NCI-H82 treated with DMSO at 0.1 percent for 48 hours (cell line): Measurements from ENCODE around the gene DNAH8.
A peak's percentile ranks its signal among the peaks of the same experiment; 100 is the strongest.

Experiments
- DNase-seq: peaks from one replicate; lab custom pipeline; 2025; ENCODE audit not compliant: unreplicated experiment; lab: John Stamatoyannopoulos, UW

Gene DNAH8, protein sequence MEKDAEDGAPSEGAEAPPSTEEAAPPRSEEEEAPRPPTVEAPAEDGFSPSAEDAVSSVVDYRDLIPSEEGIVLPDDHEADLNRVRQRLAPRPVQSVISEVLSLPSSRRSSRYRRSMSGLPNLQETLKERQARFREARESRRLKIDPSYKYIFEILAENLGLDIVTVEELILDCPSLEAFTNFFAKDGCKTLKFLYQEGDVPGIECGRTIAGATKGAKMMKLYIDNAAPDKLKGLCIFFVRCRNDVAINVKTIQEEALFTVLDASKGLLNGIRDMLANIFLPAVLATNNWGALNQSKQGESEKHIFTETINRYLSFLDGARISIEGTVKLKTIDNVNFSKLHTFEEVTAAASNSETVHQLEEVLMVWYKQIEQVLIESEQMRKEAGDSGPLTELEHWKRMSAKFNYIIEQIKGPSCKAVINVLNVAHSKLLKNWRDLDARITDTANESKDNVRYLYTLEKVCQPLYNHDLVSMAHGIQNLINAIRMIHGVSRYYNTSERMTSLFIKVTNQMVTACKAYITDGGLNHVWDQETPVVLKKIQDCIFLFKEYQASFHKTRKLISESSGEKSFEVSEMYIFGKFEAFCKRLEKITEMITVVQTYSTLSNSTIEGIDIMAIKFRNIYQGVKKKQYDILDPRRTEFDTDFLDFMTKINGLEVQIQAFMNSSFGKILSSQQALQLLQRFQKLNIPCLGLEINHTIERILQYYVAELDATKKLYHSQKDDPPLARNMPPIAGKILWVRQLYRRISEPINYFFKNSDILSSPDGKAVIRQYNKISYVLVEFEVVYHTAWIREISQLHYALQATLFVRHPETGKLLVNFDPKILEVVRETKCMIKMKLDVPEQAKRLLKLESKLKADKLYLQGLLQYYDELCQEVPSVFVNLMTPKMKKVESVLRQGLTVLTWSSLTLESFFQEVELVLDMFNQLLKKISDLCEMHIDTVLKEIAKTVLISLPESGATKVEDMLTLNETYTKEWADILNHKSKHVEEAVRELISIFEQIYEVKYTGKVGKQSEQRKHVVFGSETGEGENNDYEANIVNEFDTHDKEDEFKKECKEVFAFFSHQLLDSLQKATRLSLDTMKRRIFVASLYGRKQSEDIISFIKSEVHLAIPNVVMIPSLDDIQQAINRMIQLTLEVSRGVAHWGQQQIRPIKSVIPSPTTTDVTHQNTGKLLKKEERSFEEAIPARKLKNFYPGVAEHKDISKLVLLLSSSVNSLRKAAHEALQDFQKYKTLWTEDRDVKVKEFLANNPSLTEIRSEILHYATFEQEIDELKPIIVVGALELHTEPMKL (N-terminal part only)

DNA sequence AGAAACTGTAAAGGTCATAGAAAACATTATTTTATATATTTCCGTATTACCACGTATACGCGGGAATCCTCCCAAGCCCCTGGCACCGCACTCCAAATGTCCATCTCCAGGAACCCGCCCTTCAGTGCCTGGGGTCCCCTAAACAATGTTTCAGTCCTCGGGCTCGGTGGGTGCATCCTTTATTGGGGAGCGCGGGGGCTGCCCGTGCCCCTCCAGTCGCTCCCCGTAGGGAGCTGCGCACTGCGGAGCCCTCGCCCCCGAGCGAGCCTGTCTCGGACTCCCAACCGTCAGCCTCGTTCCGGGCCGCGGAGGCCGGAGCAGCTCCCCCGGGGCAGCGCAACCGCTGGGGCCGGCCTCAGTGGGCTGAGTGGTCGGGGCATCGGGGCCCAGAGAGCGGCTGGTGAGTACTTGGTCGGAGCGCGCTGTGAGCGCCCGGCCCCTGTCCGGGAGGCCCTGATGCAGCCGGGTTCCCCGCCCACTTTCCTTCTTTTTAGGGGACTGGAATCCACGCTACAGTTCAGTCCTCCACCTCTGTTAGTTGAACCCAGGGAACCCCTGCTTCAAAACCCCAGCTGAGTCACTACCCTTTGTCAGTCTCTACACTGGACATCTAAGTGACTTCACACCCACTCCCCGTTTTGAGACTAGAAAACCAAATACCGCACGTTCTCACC is at the start of gene DNAH8:
DNAH8 (plus strand) TSS at position 296 of the 674 bp plus-strand sequence. CDS start 7,499 bp downstream, outside the sequence.
- DNase-seq: no peak

DNA sequence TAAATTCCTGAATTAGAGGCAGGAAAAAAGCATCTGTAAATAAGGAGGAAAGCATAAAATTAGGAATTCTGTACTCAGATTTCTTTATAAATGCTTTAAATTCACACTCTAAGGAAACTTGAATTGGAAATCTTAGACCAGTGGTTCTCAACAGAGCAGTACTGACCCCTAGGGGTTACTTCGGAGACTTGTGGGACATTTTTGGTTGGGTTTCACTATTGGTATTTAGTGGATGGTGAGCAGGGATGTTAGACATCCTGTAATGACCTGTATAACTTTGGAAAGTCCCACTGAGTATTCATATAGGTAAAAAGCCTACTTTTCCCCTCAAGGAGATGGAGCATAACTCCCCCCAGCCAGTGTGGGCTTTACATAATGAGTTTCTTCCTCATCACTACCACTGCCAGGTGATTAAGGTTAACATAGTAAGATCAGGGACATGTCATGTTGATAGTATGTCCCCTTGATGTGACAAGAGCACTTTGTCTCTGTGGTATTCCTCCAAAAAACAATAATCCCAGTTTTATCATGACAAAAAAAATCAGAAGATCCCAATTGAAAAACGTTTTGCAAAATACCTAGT is 43.1 kb upstream of the DNAH8 start:
- DNase-seq: peak; percentile 18

DNA sequence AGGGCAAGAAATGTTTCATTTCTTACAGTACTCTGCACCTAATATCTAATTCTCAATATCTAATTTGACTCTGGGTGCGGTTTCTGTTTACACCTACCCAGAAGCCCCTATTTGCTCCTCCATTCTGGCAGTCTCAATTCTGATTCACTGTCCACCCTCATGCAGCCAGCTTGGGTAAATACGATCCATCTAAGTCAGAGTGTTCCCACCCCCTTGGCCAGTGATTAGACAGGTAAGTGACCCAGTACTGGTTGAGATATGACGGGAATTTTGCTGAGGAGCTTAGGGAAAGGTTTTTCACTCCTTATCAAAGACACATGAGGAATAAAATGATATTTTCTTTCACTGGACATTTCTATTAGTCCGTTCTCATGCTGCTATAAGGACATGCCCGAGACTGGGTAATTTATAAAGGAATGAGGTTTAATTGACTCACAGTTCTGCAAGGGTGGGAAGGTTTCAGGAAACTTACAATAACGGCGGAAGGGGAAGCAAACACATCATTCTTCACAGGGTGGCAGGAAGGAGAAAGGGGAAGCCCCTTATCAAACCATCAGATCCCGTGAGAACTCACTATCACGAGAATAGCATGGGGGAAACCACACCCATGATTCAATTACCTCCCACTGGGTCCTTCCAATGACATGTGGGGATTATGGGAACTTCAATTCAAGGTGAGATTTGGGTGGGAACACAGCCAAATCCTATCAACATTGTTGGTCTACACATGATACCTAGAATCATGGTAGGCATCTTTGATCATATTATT is 41.5 kb upstream of the DNAH8 start:
- DNase-seq: no peak

DNA sequence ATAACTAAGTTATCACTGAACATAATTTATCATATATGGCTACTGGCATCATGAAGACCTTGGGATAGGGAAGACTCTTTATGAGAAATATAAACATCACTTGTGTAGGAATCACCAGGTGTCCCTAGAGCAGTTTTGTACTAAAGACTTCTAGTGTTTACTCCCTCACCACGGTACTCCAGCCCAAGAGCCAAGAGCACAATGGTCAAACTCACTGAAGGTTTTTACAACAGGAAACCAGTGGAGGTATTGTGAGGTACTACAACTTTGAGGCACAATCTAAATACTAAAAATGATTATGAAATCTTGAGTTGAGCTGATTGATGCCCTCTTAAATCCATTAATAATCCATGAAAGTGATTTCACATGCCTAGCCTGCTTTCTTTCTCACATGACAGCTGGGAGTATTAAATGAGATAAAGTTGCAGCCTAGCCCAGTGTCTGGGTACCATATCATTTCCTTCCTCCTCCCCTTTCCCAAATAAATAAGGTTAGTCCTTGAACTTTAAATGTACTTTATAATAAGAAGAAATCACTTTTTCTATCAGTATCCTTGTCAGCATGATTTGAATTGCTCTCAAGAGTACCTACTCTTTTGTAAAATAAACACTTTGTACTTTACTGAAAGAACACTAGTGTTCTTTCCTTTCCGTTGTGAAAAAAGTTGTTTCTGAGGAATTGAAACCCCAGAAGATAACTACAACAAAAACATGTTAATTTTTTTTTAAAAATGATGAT is 38.7 kb upstream of the DNAH8 start:
- no peak for DNase-seq

DNA sequence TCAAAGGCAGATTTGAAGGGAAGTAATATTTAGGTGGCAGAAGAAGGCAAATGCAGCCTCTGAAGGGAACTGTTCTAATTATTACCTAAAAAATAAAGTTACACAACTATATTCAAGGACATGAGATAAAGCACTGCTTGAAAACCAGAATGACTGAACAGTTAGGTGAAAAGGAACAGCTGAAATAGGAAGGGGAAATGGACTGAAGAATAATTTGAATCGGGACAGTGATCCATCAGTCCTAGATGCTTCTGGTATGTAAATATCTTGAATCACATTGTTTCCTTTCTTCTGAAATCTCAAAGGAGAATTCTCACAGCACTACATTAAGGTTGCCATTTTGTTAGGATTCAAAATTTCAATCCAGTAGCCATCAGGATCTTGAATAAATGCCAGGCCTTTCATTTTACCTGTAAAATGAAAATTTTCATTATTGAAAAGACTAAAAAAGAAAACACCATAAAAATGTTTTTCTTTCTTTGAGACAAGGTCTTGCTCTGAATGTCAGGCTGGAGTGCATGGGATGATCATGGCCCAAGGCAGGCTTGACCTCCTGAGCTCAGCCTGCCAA is 38.1 kb upstream of the DNAH8 start:
- no peak for DNase-seq

DNA sequence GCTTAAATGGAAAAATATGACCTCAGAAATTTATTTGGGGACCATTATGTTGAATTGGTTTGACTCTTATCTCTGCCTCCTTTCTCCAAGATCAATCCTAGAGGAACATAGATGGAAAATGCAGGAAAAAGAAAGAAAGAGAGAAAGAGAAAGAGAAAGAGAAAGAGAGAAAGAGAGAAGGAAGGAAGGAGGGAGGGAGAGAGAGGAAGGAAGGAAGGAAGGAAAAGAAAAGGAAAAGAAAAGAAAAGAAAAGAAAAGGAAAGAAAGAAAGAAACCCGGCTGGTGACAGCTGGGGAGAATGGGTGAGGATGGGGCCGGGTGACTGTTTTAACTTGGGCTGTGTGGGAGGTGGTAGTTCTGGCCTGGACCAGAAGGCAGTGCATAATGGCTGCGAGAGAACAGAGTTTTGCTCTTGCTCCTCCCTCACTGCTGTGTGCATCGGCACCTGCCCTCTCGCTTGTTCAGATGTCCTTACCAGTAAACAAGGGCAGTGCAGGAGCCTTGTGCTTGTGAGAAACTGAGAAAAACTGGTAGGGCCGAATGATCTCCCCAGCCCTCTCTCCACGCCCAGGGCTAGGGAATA is 36.8 kb upstream of the DNAH8 start:
- no peak for DNase-seq

DNA sequence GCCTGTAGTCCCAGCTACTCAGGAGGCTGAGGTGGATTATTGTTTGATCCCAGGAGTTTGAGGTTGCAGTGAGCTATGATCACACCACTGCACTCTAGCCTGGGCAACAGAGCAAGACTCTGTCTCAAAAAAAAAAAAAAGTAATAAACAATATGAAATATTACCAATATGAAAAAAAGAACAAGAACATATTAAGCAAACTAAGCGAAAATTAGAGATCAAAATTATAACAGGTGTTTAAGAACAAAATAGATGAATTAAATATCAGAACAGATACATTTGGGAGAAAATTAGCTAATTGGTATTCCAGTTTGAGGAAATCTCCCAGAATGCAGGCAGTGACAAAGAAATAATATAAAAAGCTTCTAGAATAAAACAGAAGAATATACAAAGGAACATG is 35.4 kb upstream of the DNAH8 start:
- no peak for DNase-seq

DNA sequence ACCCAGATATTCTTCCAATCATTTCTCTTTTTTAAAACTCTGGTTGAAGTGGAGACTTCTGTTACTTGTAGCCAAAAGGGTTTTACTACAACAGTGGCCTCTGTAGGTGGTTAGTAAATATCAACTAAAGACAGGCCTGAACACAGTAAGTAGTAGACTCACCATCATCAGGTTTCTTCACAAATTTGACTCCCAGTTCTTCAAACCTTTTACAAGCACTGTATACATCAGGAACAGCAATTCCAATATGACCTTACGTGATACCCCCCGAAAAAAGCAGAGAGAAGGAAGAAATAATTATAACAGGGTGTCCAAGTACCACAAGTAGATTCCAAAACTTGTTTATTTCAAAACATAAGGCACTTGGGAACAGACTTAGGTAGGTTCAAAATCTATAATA is 33.3 kb upstream of the DNAH8 start:
- no peak for DNase-seq

DNA sequence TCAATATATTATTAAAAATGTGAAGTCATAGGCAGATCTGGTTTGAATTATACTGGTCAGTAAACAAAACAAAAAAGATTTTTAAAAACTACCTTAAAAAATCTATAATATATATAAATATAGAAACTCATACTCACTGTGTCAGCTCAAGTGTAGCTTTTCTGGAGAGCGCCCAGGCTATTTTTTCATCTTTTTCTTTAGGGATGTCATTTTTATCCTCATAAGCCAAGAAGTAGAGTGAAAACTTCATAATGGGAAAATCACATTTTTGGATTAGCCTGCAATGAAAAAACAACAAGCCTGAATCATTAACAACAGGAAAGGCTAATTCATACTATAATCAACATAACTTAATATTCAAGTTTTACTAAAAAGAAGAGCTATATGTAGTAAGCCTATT is 30.9 kb upstream of the DNAH8 start:
- DNase-seq: no peak

DNA sequence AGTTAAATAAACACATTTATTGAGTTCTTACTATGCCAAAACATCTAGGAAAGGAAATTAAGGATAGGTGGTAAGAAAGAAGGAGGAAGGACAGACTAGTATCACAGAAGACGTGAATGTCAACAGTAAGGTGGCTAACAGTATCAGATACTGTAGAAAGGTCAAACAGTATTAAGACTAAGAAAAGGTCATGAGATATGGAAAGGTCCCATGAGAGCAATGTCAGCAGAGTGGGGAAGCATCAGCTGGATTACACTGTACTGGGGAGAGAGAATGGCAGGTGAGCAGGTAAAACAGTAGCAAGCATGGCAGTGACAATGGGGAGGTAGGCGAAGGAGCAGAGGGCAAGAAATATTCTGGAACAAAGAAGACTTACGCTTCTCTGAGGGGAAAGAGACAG is 30.2 kb upstream of the DNAH8 start:
- no peak for DNase-seq

DNA sequence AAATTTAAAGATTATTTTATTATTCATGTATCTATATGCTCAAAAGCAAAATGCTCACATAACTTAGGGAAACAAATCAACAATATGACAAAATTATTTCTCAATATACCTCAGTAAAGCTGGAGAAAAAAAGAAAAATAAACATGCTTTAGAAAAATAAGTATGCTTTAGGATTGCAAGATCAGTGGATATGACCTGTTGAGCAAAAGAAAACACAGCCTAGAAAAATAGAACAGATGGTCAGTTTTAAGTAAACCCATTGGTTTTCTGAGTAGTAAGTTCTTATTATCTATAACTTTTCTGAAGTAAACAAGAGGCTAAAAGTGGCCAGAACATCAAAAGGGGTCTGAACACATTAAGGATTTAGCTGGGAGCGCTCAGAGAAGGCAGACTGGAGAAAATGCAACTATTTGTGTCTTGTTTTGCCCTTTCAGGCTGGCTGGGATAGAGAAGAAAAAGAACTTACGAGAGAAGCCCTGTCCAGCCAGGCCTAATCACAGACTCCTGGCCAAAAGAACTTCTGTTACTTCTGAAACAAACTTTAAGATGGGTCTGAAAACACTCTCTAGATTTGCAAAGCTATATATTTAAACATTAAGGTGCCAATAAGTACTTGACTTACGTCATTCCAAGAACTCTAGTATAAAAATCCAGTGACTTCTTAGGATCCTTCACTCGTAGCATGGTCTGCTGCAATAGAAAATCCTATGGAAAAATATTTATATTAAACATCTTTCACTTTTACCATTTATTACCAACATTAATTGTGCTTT is 28.7 kb upstream of the DNAH8 start:
- DNase-seq: no peak

DNA sequence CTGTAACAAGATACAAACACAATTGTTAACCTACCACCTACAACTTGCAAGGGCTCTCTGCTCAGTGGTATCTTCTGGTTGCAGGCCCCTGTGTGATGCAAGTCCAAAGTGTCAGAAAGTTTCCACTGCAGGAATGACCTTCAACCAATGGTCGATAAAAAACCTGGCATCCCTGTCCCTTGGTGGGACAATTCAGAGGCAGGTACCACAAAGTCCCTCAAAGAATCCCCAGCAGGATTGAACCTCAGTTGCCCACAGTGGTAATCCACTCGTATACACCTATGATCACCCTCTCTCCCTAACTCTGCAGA is 28.1 kb upstream of the DNAH8 start:
- DNase-seq: no peak

DNA sequence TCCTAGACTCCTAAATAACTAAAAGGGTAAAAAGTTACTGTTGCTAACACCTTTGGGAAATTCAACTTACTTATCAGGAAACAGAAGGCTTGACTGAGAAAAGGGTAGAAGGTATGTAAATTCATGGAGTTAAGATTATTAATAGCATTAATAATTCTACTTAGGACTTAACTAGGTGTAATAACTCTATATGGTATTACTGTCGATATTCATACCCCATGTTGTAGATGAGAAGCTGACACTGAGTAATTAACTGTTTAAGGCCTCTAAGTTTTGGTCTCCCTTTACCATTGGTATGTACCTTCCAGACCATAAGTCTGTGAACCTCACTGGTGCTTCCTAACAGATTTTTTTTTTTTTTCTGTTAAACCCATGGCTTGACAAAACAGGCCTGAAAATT is 27.6 kb upstream of the DNAH8 start:
- DNase-seq: no peak

DNA sequence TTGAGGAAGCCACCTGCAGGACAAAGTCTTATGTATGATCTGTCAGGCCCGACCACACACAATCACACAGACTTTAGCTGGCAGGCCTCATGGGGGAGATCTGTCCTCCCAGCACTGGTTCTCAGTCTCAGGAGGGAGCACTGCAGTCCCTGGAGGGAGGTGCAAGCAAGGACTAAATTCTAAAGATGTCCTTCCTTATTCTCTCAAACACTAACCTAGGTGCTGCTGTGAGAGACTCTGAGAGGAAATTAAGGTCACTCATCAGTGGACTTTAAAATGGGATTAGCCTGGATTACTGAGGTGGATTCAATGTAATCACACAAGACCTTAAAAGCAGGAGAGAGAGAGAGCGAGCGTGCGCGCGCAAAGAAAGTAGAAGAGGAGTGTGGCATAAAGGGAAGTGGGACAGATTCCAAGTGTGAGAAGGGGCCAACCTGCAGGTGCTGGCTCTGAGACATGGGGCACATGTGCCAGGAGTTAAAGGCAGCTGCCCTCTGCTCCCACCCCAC is 26.5 kb upstream of the DNAH8 start:
- peak; percentile 79 for DNase-seq

DNA sequence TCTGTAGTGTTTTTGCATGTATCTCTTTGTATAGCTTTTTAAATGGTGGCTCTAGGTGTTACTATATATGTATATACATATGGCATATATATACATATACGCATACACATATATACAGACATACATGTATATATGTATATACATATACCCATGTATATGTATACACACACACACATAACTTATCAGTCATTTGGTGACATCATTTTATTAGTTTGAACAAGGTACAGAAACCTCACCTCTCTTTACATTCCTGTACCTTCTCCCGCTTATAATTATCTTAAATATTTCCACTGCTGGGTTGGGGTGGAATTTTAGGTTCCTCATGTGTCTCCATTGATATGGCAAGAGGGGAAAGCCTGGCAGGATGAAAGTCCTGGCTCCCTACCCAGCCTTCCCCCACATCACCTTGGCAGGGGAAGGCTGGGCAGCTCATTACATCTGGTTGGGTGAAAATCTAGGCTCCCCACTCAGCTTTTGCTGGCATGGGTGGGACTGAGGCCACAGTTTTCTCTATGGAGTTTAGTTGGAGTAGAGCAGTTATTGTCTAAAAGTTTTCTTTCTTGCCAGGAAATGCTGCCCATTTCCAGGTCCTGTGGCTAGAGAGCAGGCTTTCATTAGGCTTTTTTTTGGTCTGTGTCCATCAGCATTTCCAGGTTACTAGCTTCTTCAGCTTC is 19.7 kb upstream of the DNAH8 start:
- DNase-seq: no peak

DNA sequence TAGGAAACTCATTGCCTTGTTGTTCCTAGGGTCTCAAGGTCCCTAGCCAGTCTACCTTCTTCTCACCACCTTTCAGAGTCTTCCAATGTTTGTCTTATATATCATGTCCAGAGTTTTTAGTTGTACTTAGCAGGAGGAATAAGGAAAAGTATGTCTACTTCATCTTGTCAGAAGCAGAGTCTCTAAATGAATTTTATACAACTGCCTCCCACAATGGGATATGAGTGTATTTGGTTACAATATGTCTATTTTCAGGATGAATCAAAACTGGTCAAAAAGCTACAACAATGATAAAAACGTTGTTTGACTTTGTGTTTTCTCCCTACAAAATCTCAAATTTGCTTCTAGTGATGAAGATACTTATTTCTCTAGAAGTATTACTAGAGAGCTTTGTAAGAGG is 19.2 kb upstream of the DNAH8 start:
- no peak for DNase-seq

DNA sequence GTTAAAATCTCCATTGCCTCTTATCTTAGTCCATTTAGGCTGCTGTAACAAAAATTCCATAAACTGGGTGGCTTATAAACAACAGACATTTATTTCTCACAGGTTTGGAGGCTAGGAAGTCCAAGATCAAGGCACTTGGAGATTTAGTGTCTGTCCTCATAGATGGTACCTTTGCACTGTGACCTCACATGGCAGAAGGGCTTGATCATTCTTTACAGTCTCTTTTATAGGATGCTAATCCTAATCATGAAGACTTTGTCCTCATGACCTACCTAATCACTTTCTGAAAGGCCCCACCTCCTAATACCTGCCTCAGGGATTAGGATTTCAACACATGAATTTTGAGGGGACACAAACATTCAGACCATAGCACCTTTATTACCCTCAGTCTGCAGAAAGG is 18.8 kb upstream of the DNAH8 start:
- no peak for DNase-seq
